Adrenal gland (tissue), 12 donors: ENCODE data around the gene EWSR1. TPM values are rescaled to one million over a fixed set of nuclear protein-coding genes. Genes with fewer than 3 reads are reported as not detected.
A peak's percentile ranks its signal among the peaks of the same experiment; 100 is the strongest.
"Not testable (repeated sequence)": the region's sequence is repeated elsewhere in the genome, so short reads cannot be mapped to it uniquely, and the experiment has no call there.

Experiments
- DNase-seq, 7 donors: peaks; one replicate each; pipeline ENCODE4 v3.0.0-alpha.2; 2019 to 2020
- H3K27ac ChIP-seq, 5 donors: fragments of 200-600 bp; sonication (generic) in 4 of 5; 1 replicate in 3 of 5; 2 replicates in 2 of 5; pipeline versions ENCODE4 v1.5.1 to v1.8.0; 2016 to 2020; ENCODE audit warnings: mild to moderate bottlenecking in 1 of 5
- H3K27me3 ChIP-seq: fragments of 200-600 bp; 2 replicates; pipeline ENCODE4 v1.8.0; 2021
- H3K36me3 ChIP-seq, 2 donors: fragments of 200-600 bp; replicated peaks in 1 of 2; 1 replicate in 1 of 2; 2 replicates in 1 of 2; pipeline versions ENCODE4 v1.5.1 to v1.8.0; 2018 to 2022
- H3K4me1 ChIP-seq, 2 donors: fragments of 200-600 bp; replicated peaks in 1 of 2; 1 replicate in 1 of 2; 2 replicates in 1 of 2; pipeline versions ENCODE4 v1.5.1 to v1.8.0; 2018 to 2021
- H3K4me3 ChIP-seq, 4 donors: fragments of 200-600 bp; sonication (generic) in 3 of 4; one replicate each; pipeline ENCODE4 v1.5.1; 2016 to 2018
- H3K9me3 ChIP-seq, 3 donors: fragments of 200-600 bp; sonication (generic) in 1 of 3; replicated peaks in 1 of 3; 1 replicate in 2 of 3; 2 replicates in 1 of 3; pipeline versions ENCODE4 v1.5.1 to v1.8.0; 2016 to 2021
- CTCF ChIP-seq, 6 experiments: fragments of 450-650 bp in 4 of 6; fragments of 200-600 bp in 2 of 6; sonication (generic) in 1 of 6; IDR thresholded peaks; 1 replicate in 5 of 6; 2 replicates in 1 of 6; pipeline versions ENCODE4 v1.5.1 to v1.8.0; 2016 to 2021; ENCODE audit warnings: antibody characterized with exemption in 6 of 6, mild to moderate bottlenecking in 2 of 6, moderate library complexity in 1 of 6
- POLR2A ChIP-seq, 2 donors: fragments of 450-650 bp; IDR thresholded peaks; one replicate each; pipeline ENCODE4 v1.6.1; 2017; ENCODE audit warnings: antibody characterized with exemption in 2 of 2, mild to moderate bottlenecking in 2 of 2, moderate library complexity in 1 of 2
- WGBS, 4 donors: extraction: QIAGEN DNeasy Blood & Tissue Kit in 2 of 4; methylation state at CpG; one replicate each; pipeline versions ENCODE4 v1.1.5 to v1.1.7; 2013 to 2017; 5-methylcytosine and 5-hydroxymethylcytosine counted together
- intact Hi-C, 2 donors: fragments of 100-400 bp; cut with DNase I; formaldehyde crosslinking; loops; one replicate each; pipeline versions ENCODE4 v1.14.1 to v1.15.0; 2022 to 2023
- polyA plus RNA-seq, 3 donors: library from polyadenylated mRNA; stranded (reverse); fragments of 200-250 nt in 2 of 3; fragments of 350-450 nt in 1 of 3; fragmentation: Illumina TruSeq in 1 of 3; extraction: RNeasy Lipid Tissue Mini Kit (QIAGEN cat#74804) in 1 of 3; gene quantifications; one replicate each; pipeline ENCODE4 v1.2.3, GENCODE V29; 2013 to 2014
- total RNA-seq, 9 donors: library from RNA; depleted of rRNA in 4 of 9; stranded (reverse); fragments of >200 nt in 4 of 9; fragments of 120-200 nt in 1 of 9; fragmentation: NEBNext Ultra II Directional in 1 of 9; extraction: Animal tissue kit (Norgen Biotek cat#: 25700) in 1 of 9; gene quantifications; one replicate each; pipeline versions ENCODE4 v1.1.0 to v1.2.4, GENCODE V29; 2013 to 2023
- donor health status: healthy with polysubstance abuse.
- donor health status: Bipolar disorder and iron deficiency.
- donor health status: DM: yes; HTN: yes; CAD: no.
- donor health status: DM: no; HTN: no; CAD: no.
- donor health status: DM: no; HTN: no; CAD: no.
- donor health status: DM: yes; HTN: yes; CAD: no.

EWSR1 gene
- total and polyA plus RNA-seq, 12 donors = 152 to 351 (median 216) TPM

DNA sequence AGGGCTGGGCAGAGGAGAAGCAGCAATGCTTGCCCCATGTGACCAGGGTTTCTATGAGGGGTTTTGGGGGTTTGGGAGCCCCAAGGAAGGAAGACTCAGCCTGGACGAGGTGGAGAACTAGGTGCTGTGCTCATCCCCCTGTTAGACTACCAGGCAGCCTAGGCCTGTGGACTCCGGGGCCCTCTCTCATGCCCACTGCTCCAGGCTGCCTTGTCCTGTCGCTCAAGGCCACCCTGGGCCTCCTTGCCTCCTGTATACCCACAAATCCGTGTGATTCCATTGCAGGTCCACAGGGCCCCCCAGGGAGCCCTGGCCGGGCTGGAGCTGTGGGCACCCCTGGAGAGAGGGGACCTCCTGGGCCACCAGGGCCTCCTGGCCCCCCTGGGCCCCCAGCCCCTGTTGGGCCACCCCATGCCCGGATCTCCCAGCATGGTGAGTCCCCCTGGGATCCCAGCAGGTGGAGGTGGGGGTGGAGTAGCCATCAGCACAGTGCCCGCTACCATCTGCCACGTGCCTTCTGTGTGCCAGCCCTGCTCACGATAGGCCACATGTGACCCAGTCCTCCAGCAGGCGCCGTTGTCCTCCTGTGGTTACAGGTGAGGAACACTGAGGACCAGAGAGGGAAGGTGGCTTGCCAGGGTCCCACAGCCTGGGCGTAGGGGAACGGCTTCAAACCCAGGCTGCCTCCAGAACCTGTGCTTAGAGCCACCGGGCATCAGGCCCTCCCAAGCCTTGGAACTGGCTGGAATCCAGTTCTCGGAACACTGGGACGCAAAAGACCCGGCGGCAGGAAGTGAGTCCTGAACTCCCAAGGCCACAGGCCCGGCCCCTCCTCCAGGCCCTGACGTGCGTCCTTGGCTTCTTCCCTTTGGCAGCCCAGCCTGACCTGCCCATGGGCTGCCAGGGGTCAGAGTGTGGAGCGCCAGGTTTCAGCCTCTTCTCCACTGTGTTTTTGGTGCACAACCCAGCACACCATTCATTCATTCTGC, 35.8 kb upstream of the EWSR1 start:
- no peak for TF ChIP-seq POLR2A (IDR thresholded peaks at IDR 0.05)
- H3K4me1 ChIP-seq = peaks cover 17 to 18% of the 10 kb centered on the region in 2 donors
- WGBS, 4 donors = 34 to 44% (median 37%) methylated on average over 8 to 22 of the region's 22 CpGs
- H3K36me3 ChIP-seq = no peaks in the 10 kb centered on the region
- peak overlapping the region; percentile 39 to 92 (median 61) for H3K27ac ChIP-seq
- peak; percentile 81 to 96 (median 94) for DNase-seq
- intact Hi-C loops = no loop called here
- no peak overlapping the region for H3K4me3 ChIP-seq
- no peaks in the 10 kb centered on the region for H3K27me3 ChIP-seq
- no peaks in the 10 kb centered on the region for H3K9me3 ChIP-seq

DNA sequence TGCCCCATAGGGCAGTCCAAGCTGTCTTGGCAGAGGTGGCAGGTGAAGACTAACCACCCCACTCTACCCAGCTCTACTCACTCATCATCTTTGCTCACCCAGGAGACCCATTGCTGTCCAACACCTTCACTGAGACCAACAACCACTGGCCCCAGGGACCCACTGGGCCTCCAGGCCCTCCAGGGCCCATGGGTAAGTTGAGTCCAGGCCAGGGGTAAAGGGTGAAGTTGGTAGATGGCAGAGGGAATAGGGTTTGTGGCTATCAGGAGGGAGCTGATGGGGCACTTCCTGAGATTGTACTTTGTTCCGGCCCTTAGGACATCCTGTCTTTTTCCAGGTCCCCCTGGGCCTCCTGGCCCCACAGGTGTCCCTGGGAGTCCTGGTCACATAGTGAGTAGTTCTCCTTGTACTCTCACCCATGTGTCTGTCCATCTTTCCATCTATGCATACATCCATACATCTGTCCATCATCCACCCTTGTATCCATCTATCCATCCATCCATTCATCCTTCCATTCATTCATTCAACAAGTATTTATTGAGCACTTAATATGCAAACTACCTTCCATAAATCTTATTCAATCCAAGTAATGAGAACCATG, 34.7 kb upstream of the EWSR1 start:
- peak overlapping the region in 2 of 5 donors; percentile 82 to 92 for H3K27ac ChIP-seq
- intact Hi-C loops = no loop called here
- no peak for DNase-seq
- WGBS, 4 donors = 50 to 100% (median 76%) methylated on average over 1 of the region's 1 CpG
- peaks cover 17 to 18% of the 10 kb centered on the region in 2 donors for H3K4me1 ChIP-seq
- no peak overlapping the region for H3K4me3 ChIP-seq
- no peaks in the 10 kb centered on the region for H3K36me3 ChIP-seq
- no peaks in the 10 kb centered on the region for H3K9me3 ChIP-seq
- TF ChIP-seq POLR2A (IDR thresholded peaks at IDR 0.05) (no peak), CTCF (IDR thresholded peaks at IDR 0.05) (no peak)
- no peaks in the 10 kb centered on the region for H3K27me3 ChIP-seq

DNA sequence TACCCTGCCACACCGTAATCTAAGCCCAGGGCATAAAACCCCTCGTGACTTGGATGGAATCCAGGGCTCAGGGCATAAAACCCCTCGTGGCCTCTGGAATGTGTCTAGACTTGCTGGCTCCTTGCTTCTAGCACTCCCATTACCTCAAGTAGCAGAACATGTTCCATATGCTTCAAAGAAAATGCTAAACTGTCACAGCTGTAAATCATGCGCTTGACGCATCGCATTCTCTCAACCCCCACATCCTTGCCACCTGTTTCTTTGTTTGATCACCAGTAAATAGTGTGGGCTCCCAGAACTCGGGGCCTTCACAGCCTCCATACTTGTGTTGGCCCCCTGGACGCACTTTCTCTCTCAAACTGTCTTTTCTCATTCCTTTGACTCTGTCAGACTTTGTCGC, 27.6 kb upstream of the EWSR1 start:
- not testable (repeated sequence) for H3K36me3 ChIP-seq, H3K4me1 ChIP-seq, H3K4me3 ChIP-seq, H3K27me3 ChIP-seq, H3K9me3 ChIP-seq, DNase-seq, H3K27ac ChIP-seq
- intact Hi-C loops = loop anchor here in 1 of 2 donors (5.0 kb wide), 1 partner anchor 33 kb away; the partner anchor contains the start of gene EMID1
- 86 to 94% (median 93%) methylated on average over 9 of the region's 9 CpGs for WGBS, 4 donors

- intact Hi-C loops = loop anchor here in 1 of 2 donors (5.0 kb wide), 1 partner anchor 37 kb away; the partner anchor contains the start of gene EMID1
- no peaks in the 10 kb centered on the region for H3K27me3 ChIP-seq
- H3K9me3 ChIP-seq = no peaks in the 10 kb centered on the region
- TF ChIP-seq POLR2A (IDR thresholded peaks at IDR 0.05) = no peak
- no peak for TF ChIP-seq CTCF (IDR thresholded peaks at IDR 0.05)
- no peak overlapping the region for H3K4me3 ChIP-seq
- H3K4me1 ChIP-seq = no peaks in the 10 kb centered on the region
- H3K36me3 ChIP-seq = no peaks in the 10 kb centered on the region
- 88 to 94% (median 91%) methylated on average over 11 of the region's 11 CpGs for WGBS, 4 donors
- DNase-seq = no peak
- H3K27ac ChIP-seq = no peak overlapping the region
Measured at GRCh38 chr22:29243874-29244446, 24.1 kb upstream of the EWSR1 start.
